Measurements from ENCODE around the gene RRAS2. TPM values are rescaled to one million over a fixed set of nuclear protein-coding genes. Genes with fewer than 3 reads are reported as not detected.

The RRAS2 gene
- polyA plus RNA-seq, 1 of the 3 experiments (the other 2 are of a cell fraction): 53.3 TPM

DNA sequence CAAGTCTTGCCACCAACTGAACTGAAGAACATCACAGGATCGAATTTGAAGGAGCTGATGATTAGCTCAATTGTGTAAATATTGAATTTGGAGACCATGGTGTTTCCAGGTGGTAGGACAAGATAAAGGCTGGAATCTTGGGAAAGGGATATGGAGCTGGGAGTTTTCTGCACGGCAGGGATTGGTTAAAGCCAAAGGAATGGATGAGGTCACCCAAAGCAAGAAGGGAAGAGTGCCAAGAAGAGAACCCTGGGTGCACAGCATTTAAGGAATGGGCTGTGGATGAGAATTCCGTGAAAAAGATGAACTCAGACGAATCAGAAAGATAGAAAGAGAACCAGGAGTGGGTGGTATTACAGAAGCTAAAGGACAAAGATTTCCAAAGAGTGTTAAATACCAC is 29.4 kb upstream of the RRAS2 start (continued):
- TF ChIP-seq, protein P1, sequence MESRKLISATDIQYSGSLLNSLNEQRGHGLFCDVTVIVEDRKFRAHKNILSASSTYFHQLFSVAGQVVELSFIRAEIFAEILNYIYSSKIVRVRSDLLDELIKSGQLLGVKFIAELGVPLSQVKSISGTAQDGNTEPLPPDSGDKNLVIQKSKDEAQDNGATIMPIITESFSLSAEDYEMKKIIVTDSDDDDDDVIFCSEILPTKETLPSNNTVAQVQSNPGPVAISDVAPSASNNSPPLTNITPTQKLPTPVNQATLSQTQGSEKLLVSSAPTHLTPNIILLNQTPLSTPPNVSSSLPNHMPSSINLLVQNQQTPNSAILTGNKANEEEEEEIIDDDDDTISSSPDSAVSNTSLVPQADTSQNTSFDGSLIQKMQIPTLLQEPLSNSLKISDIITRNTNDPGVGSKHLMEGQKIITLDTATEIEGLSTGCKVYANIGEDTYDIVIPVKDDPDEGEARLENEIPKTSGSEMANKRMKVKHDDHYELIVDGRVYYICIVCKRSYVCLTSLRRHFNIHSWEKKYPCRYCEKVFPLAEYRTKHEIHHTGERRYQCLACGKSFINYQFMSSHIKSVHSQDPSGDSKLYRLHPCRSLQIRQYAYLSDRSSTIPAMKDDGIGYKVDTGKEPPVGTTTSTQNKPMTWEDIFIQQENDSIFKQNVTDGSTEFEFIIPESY (IDR thresholded peaks at IDR 0.05; ENCODE audit: borderline replicate concordance, low read depth): no peak
- no peak for TF ChIP-seq CTCF (IDR thresholded peaks at IDR 0.05)

- Histone ChIP-seq H3K36me3 (replicated peaks in 1 of 2; ENCODE audit: control insufficient read depth in 1 of 2, insufficient read depth in 2 of 2, low read length in 1 of 2) (no peaks in the 10 kb centered on the region), H4K20me1 (ENCODE audit: insufficient read depth) (no peaks in the 10 kb centered on the region), H3K9me2 (no peaks in the 10 kb centered on the region), H3K4me1 (ENCODE audit: control insufficient read depth in 1 of 2, insufficient read depth in 2 of 2, low read depth in 1 of 2, low read length in 1 of 2) (peaks cover 3 to 16% of the 10 kb centered on the region in 2 experiments; a peak in 2 of 4 replicates), H2AFZ (ENCODE audit: low read depth) (no peak overlapping the region), H3K27ac (ENCODE audit: low read depth in 2 of 2, low read length in 1 of 2) (peak overlapping the region in 1 of 2 experiments; percentile 28; a peak in 2 of 4 replicates), H3K9ac (peak overlapping the region; percentile 35), H3K9me3 (no peaks in the 10 kb centered on the region), H3K27me3 (ENCODE audit: insufficient read depth) (no peaks in the 10 kb centered on the region), H3K4me3 (ENCODE audit: low read depth in 2 of 2, low read length in 1 of 2) (no peak overlapping the region), H3F3A (replicated peaks; ENCODE audit: insufficient read depth) (no peaks in the 10 kb centered on the region), H3K79me2 (ENCODE audit: insufficient read depth) (no peaks in the 10 kb centered on the region), H3K4me2 (peak overlapping the region; percentile 16; the same call in 1 of the 2 replicates)
- CTCF ChIA-PET: interaction anchor here (0.9 to 1.3 kb wide), 3 partner anchors 18 to 77 kb away, joined by 3 to 6 read pairs (median 3); no protein-coding TSS in a partner anchor
- peak; percentile 58 for DNase-seq
- TF ChIP-seq CTCF (IDR thresholded peaks at IDR 0.05) (no peak), MXI1 (IDR thresholded peaks at IDR 0.05; ENCODE audit: low read depth, low read length) (peak; percentile 76)
- TF ChIP-seq, protein P2, sequence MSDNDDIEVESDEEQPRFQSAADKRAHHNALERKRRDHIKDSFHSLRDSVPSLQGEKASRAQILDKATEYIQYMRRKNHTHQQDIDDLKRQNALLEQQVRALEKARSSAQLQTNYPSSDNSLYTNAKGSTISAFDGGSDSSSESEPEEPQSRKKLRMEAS (IDR thresholded peaks at IDR 0.05; ENCODE audit: low read depth): 0 out of 2 replicates have a peak, but pooled peaks have one; percentile 31
- POLR2A ChIA-PET: interaction anchor here (0.7 kb wide), 1 partner anchor 262 kb away, joined by 3 read pairs; no protein-coding TSS in a partner anchor
- 35% methylated on average over 4 of the region's 4 CpGs for WGBS (ENCODE audit: low lambda C conversion rate)
These were observed 28.0 kb upstream of the RRAS2 start for GRCh38 chr11:14386895-14387480.

DNA sequence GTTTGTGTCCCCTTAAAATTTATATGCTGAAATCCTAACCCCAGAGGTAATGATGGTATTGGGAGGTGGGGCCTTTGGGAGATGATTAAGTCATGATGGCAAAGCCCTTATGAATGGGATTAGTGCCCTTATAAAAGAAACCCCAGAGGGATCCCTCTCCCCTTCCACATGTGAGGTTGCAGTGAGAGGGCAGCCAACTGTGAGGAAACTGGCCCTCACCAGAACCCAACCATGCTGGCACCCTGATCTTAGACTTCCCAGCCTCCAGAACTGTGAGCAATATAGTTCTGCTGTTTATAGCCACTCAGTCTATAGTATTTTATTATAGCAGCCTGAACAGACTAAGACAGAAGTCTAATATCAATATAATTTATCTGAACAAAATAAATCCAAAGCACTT is 27.1 kb upstream of the RRAS2 start:
- Histone ChIP-seq H3K36me3 (replicated peaks in 1 of 2; ENCODE audit: control insufficient read depth in 1 of 2, insufficient read depth in 2 of 2, low read length in 1 of 2) (no peaks in the 10 kb centered on the region), H4K20me1 (ENCODE audit: insufficient read depth) (no peaks in the 10 kb centered on the region), H3K9ac (0 out of 2 replicates have a peak overlapping the region, but pooled peaks have one; percentile 35), H3K79me2 (ENCODE audit: insufficient read depth) (no peaks in the 10 kb centered on the region), H2AFZ (ENCODE audit: low read depth) (no peak overlapping the region), H3K4me3 (ENCODE audit: low read depth in 2 of 2, low read length in 1 of 2) (no peak overlapping the region), H3K4me2 (no peak overlapping the region), H3K27ac (ENCODE audit: low read depth in 2 of 2, low read length in 1 of 2) (no peak overlapping the region), H3K9me3 (no peaks in the 10 kb centered on the region), H3K27me3 (ENCODE audit: insufficient read depth) (no peaks in the 10 kb centered on the region), H3F3A (replicated peaks; ENCODE audit: insufficient read depth) (no peaks in the 10 kb centered on the region), H3K4me1 (ENCODE audit: control insufficient read depth in 1 of 2, insufficient read depth in 2 of 2, low read depth in 1 of 2, low read length in 1 of 2) (peaks cover 3 to 16% of the 10 kb centered on the region in 2 experiments; a peak in 2 of 4 replicates), H3K9me2 (no peaks in the 10 kb centered on the region)
- ChIA-PET POLR2A (no interaction called here), CTCF (no interaction called here)
- TF ChIP-seq NRF1 (IDR thresholded peaks at IDR 0.05; ENCODE audit: low read depth, low read length) (no peak), IRF3 (IDR thresholded peaks at IDR 0.05; ENCODE audit: low read depth, low read length) (no peak), YY1 (IDR thresholded peaks at IDR 0.05; ENCODE audit: low read depth) (no peak), EP300 (IDR thresholded peaks at IDR 0.05; ENCODE audit: borderline replicate concordance in 1 of 2, low read depth in 1 of 2, low read length in 1 of 2) (no peak), RFX5 (IDR thresholded peaks at IDR 0.05; ENCODE audit: low read length) (no peak), GABPA (IDR thresholded peaks at IDR 0.05; ENCODE audit: low read depth) (no peak), USF2 (IDR thresholded peaks at IDR 0.05; ENCODE audit: borderline replicate concordance, low read depth, low read length) (no peak)
- TF ChIP-seq, protein P3, sequence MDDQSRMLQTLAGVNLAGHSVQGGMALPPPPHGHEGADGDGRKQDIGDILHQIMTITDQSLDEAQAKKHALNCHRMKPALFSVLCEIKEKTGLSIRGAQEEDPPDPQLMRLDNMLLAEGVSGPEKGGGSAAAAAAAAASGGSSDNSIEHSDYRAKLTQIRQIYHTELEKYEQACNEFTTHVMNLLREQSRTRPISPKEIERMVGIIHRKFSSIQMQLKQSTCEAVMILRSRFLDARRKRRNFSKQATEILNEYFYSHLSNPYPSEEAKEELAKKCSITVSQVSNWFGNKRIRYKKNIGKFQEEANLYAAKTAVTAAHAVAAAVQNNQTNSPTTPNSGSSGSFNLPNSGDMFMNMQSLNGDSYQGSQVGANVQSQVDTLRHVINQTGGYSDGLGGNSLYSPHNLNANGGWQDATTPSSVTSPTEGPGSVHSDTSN (IDR thresholded peaks at IDR 0.05): no peak
- no peak for DNase-seq

Measured in SK-N-SH (cell line).